GM23338 (cell line): ENCODE measurements around the gene GAK.

ENCODE experiments used
- CTCF ChIP-seq, 2 experiments: fragments of 200-600 bp in 1 of 2; sonication (generic) in 1 of 2; conservative IDR thresholded peaks; 2 replicates each; pipeline versions ENCODE4 v1.5.1 to v1.6.1; 2016 to 2017; ENCODE audit warnings: antibody characterized with exemption in 2 of 2, low read depth in 2 of 2, mild to moderate bottlenecking in 2 of 2, moderate library complexity in 1 of 2
- EZH2 ChIP-seq: fragments of 200-600 bp; sonication (generic); IDR thresholded peaks from one replicate; pipeline ENCODE4 v1.8.0; 2017; ENCODE audit warnings: antibody characterized with exemption, mild to moderate bottlenecking, low read depth; ENCODE audit not compliant: unreplicated experiment
- ZNF331 ChIP-seq: fragments of 250-450 bp; sonication (Bioruptor Pico); IDR thresholded peaks from 2 replicates; pipeline ENCODE4 v1.5.0; 2020; ENCODE audit warnings: low read depth, mild to moderate bottlenecking, moderate library complexity
- TF ChIP-seq, protein P1 (sequence below): IDR thresholded peaks from one replicate; pipeline ENCODE4 v1.6.1; 2018; ENCODE audit warnings: antibody characterized with exemption; ENCODE audit not compliant: unreplicated experiment
- TF ChIP-seq, protein P2 (sequence below): IDR thresholded peaks from 2 replicates; pipeline ENCODE4 v1.6.1; 2016; ENCODE audit warnings: antibody characterized with exemption

DNA sequence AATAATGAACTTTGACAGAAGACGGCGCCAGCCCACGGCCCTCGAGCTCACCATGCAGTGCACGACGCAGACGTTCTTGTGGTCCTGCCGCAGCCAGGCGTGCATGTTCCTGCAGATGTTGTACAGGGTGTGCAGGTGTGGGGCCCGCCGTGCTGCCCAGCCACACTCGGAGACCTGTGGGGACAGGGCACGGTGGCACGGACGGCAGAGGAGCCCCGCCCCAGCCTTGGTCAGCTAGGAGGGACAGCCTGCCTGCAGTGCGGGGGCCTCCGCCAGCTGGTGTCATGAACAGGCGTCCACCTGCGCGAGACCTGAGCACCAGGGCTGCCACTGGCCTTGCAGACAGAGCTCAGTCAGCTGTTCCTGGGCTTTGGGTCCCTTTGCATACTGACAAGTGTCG is 49.5 kb downstream of the GAK start:
- TF ChIP-seq CTCF (conservative IDR thresholded peaks at IDR 0.05; ENCODE audit: low read depth in 2 of 2), result no peak
- TF ChIP-seq ZNF331 (CRISPR knock-in tag), result no peak
- TF ChIP-seq, protein P1, sequence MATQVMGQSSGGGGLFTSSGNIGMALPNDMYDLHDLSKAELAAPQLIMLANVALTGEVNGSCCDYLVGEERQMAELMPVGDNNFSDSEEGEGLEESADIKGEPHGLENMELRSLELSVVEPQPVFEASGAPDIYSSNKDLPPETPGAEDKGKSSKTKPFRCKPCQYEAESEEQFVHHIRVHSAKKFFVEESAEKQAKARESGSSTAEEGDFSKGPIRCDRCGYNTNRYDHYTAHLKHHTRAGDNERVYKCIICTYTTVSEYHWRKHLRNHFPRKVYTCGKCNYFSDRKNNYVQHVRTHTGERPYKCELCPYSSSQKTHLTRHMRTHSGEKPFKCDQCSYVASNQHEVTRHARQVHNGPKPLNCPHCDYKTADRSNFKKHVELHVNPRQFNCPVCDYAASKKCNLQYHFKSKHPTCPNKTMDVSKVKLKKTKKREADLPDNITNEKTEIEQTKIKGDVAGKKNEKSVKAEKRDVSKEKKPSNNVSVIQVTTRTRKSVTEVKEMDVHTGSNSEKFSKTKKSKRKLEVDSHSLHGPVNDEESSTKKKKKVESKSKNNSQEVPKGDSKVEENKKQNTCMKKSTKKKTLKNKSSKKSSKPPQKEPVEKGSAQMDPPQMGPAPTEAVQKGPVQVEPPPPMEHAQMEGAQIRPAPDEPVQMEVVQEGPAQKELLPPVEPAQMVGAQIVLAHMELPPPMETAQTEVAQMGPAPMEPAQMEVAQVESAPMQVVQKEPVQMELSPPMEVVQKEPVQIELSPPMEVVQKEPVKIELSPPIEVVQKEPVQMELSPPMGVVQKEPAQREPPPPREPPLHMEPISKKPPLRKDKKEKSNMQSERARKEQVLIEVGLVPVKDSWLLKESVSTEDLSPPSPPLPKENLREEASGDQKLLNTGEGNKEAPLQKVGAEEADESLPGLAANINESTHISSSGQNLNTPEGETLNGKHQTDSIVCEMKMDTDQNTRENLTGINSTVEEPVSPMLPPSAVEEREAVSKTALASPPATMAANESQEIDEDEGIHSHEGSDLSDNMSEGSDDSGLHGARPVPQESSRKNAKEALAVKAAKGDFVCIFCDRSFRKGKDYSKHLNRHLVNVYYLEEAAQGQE, result no peak
- TF ChIP-seq, protein P2, sequence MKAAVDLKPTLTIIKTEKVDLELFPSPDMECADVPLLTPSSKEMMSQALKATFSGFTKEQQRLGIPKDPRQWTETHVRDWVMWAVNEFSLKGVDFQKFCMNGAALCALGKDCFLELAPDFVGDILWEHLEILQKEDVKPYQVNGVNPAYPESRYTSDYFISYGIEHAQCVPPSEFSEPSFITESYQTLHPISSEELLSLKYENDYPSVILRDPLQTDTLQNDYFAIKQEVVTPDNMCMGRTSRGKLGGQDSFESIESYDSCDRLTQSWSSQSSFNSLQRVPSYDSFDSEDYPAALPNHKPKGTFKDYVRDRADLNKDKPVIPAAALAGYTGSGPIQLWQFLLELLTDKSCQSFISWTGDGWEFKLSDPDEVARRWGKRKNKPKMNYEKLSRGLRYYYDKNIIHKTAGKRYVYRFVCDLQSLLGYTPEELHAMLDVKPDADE, result no peak
- TF ChIP-seq EZH2, result no peak
